SK-N-SH treated with all-trans-retinoic acid at 6 μM for 48 hours (cell line): ENCODE data around the gene BCAP29.

Experiments used
- ATAC-seq: fragments of 200-7000 bp; cut with Tn5 transposase; 3 replicates; pipeline ENCODE4 v1.9.1; 2020; ENCODE audit warnings: mild to moderate bottlenecking, moderate library complexity
- ARNTL ChIP-seq: fragments of 450-650 bp; formaldehyde crosslinking; IDR thresholded peaks from 2 replicates; pipeline ENCODE4 v1.5.0; 2020; ENCODE audit warnings: low read depth, mild to moderate bottlenecking, moderate library complexity, borderline replicate concordance
- CSDC2 ChIP-seq: fragments of 250-450 bp; sonication (Bioruptor Pico); IDR thresholded peaks from 2 replicates; pipeline ENCODE4 v1.5.0; 2020; ENCODE audit warnings: mild to moderate bottlenecking, moderate library complexity
- ESRRG ChIP-seq: fragments of 250-450 bp; sonication (Bioruptor Pico); IDR thresholded peaks from 2 replicates; pipeline ENCODE4 v1.6.1; 2021; ENCODE audit warnings: mild to moderate bottlenecking
- ISL1 ChIP-seq: fragments of 250-450 bp; sonication (Bioruptor Pico); IDR thresholded peaks from 2 replicates; pipeline ENCODE4 v2.1.2; 2022; ENCODE audit warnings: mild to moderate bottlenecking, moderate library complexity
- OSR1 ChIP-seq: fragments of 250-450 bp; sonication (Bioruptor Pico); IDR thresholded peaks from 2 replicates; pipeline ENCODE4 v1.8.0; 2022; ENCODE audit warnings: moderate library complexity, mild to moderate bottlenecking, inconsistent platforms
- PATZ1 ChIP-seq: fragments of 250-450 bp; sonication (Bioruptor Pico); IDR thresholded peaks from 2 replicates; pipeline ENCODE4 v1.8.0; 2020; ENCODE audit warnings: mild to moderate bottlenecking, moderate library complexity, borderline replicate concordance
- PPARA ChIP-seq: fragments of 250-450 bp; sonication (Bioruptor Pico); IDR thresholded peaks from 2 replicates; pipeline ENCODE4 v1.5.0; 2020; ENCODE audit warnings: mild to moderate bottlenecking, borderline replicate concordance
- RARB ChIP-seq: fragments of 250-450 bp; sonication (Bioruptor Pico); IDR thresholded peaks from 2 replicates; pipeline ENCODE4 v1.8.0; 2021; ENCODE audit warnings: mild to moderate bottlenecking, moderate library complexity
- SNAI2 ChIP-seq: fragments of 250-450 bp; sonication (Bioruptor Pico); IDR thresholded peaks from 2 replicates; pipeline ENCODE4 v1.5.0; 2020; ENCODE audit warnings: mild to moderate bottlenecking, moderate library complexity
- TCF4 ChIP-seq: fragments of 250-450 bp; sonication (Bioruptor Pico); IDR thresholded peaks from 2 replicates; pipeline ENCODE4 v1.8.0; 2021; ENCODE audit warnings: mild to moderate bottlenecking, moderate library complexity, borderline replicate concordance
- TOX ChIP-seq: fragments of 250-450 bp; sonication (Bioruptor Pico); IDR thresholded peaks from 2 replicates; pipeline ENCODE4 v1.8.0; 2021; ENCODE audit warnings: mild to moderate bottlenecking, moderate library complexity, borderline replicate concordance
- ZC3H10 ChIP-seq: fragments of 250-450 bp; sonication (Bioruptor Pico); IDR thresholded peaks from 2 replicates; pipeline ENCODE4 v1.5.1; 2021; ENCODE audit warnings: mild to moderate bottlenecking, moderate library complexity
- ZFP3 ChIP-seq: fragments of 250-450 bp; sonication (Bioruptor Pico); IDR thresholded peaks from 2 replicates; pipeline ENCODE4 v1.5.0; 2020; ENCODE audit warnings: mild to moderate bottlenecking, moderate library complexity
- ZFP30 ChIP-seq: fragments of 450-650 bp; formaldehyde crosslinking; IDR thresholded peaks from 2 replicates; pipeline ENCODE4 v1.5.0; 2022; ENCODE audit warnings: mild to moderate bottlenecking, moderate library complexity
- ZNF565 ChIP-seq: fragments of 450-650 bp; formaldehyde crosslinking; conservative IDR thresholded peaks from 2 replicates; pipeline ENCODE4 v1.5.0; 2020; ENCODE audit warnings: low read depth, mild to moderate bottlenecking, moderate library complexity
- ZNF70 ChIP-seq: fragments of 450-650 bp; formaldehyde crosslinking; IDR thresholded peaks from 2 replicates; pipeline ENCODE4 v1.5.0; 2020; ENCODE audit warnings: mild to moderate bottlenecking, moderate library complexity
- ZNF8 ChIP-seq: fragments of 450-650 bp; formaldehyde crosslinking; IDR thresholded peaks from 2 replicates; pipeline ENCODE4 v1.5.0; 2020; ENCODE audit warnings: mild to moderate bottlenecking, moderate library complexity
- TF ChIP-seq, protein P1 (sequence below): fragments of 250-450 bp; sonication (Bioruptor Pico); IDR thresholded peaks from 2 replicates; pipeline ENCODE4 v1.5.1; 2021; ENCODE audit warnings: mild to moderate bottlenecking, moderate library complexity
- TF ChIP-seq, protein P2 (sequence below): fragments of 250-450 bp; sonication (Bioruptor Pico); IDR thresholded peaks from 2 replicates; pipeline ENCODE4 v1.5.1; 2020; ENCODE audit warnings: low read depth, mild to moderate bottlenecking, moderate library complexity
- TF ChIP-seq, protein P3 (sequence below): fragments of 250-450 bp; sonication (Bioruptor Pico); IDR thresholded peaks from 2 replicates; pipeline ENCODE4 v1.5.0; 2020; ENCODE audit warnings: mild to moderate bottlenecking, moderate library complexity

The BCAP29 gene

GRCh38 chr7:107581387-107582013, 1.5 kb downstream of the BCAP29 start:
- no peak for ATAC-seq
- peak; percentile 21 for TF ChIP-seq ISL1 (CRISPR knock-in tag)
- no peak for TF ChIP-seq ZC3H10
- TF ChIP-seq, all 23 proteins: peak for 1

GRCh38 chr7:107582875-107583274, 2.8 kb downstream of the BCAP29 start:
- TF ChIP-seq ARNTL (CRISPR knock-in tag) (no peak), ESRRG (no peak), ZC3H10 (no peak), ISL1 (CRISPR knock-in tag) (no peak), ZNF8 (CRISPR knock-in tag) (no peak), ZFP3 (no peak), SNAI2 (no peak), TCF4 (CRISPR knock-in tag) (no peak), TOX (CRISPR knock-in tag) (no peak), ZNF70 (no peak), ZNF565 (CRISPR knock-in tag) (no peak), PPARA (CRISPR knock-in tag) (no peak), RARB (no peak), PATZ1 (CRISPR knock-in tag) (no peak), OSR1 (no peak)
- TF ChIP-seq, protein P1, sequence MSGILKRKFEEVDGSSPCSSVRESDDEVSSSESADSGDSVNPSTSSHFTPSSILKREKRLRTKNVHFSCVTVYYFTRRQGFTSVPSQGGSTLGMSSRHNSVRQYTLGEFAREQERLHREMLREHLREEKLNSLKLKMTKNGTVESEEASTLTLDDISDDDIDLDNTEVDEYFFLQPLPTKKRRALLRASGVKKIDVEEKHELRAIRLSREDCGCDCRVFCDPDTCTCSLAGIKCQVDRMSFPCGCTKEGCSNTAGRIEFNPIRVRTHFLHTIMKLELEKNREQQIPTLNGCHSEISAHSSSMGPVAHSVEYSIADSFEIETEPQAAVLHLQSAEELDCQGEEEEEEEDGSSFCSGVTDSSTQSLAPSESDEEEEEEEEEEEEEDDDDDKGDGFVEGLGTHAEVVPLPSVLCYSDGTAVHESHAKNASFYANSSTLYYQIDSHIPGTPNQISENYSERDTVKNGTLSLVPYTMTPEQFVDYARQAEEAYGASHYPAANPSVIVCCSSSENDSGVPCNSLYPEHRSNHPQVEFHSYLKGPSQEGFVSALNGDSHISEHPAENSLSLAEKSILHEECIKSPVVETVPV (CRISPR knock-in tag) = no peak
- TF ChIP-seq, protein P2, sequence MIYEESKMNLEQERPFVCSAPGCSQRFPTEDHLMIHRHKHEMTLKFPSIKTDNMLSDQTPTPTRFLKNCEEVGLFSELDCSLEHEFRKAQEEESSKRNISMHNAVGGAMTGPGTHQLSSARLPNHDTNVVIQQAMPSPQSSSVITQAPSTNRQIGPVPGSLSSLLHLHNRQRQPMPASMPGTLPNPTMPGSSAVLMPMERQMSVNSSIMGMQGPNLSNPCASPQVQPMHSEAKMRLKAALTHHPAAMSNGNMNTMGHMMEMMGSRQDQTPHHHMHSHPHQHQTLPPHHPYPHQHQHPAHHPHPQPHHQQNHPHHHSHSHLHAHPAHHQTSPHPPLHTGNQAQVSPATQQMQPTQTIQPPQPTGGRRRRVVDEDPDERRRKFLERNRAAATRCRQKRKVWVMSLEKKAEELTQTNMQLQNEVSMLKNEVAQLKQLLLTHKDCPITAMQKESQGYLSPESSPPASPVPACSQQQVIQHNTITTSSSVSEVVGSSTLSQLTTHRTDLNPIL (CRISPR knock-in tag) = no peak
- no peak for ATAC-seq

DNA sequence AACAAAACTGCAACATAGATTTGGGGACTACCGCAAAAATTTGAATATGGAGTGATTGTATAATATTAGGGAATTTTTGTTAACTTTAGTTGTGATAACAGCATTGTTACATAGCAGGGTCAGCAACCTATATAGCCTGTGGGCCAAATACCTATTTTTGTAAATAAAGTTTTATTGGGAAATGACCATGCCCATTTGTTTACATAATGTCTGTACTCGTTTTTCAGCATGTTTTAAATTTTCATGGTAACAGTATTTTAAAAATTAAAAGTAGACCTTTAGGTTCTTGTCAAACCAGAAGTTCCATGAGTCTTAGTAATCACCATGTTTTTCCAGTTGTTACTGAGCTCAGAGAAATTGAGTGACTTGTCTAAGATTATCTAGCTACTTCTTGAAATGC, 4.7 kb downstream of the BCAP29 start:
- TF ChIP-seq, protein P3, sequence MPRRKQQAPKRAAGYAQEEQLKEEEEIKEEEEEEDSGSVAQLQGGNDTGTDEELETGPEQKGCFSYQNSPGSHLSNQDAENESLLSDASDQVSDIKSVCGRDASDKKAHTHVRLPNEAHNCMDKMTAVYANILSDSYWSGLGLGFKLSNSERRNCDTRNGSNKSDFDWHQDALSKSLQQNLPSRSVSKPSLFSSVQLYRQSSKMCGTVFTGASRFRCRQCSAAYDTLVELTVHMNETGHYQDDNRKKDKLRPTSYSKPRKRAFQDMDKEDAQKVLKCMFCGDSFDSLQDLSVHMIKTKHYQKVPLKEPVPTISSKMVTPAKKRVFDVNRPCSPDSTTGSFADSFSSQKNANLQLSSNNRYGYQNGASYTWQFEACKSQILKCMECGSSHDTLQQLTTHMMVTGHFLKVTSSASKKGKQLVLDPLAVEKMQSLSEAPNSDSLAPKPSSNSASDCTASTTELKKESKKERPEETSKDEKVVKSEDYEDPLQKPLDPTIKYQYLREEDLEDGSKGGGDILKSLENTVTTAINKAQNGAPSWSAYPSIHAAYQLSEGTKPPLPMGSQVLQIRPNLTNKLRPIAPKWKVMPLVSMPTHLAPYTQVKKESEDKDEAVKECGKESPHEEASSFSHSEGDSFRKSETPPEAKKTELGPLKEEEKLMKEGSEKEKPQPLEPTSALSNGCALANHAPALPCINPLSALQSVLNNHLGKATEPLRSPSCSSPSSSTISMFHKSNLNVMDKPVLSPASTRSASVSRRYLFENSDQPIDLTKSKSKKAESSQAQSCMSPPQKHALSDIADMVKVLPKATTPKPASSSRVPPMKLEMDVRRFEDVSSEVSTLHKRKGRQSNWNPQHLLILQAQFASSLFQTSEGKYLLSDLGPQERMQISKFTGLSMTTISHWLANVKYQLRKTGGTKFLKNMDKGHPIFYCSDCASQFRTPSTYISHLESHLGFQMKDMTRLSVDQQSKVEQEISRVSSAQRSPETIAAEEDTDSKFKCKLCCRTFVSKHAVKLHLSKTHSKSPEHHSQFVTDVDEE (CRISPR knock-in tag) = no peak
- TF ChIP-seq ISL1 (CRISPR knock-in tag) (no peak), ZC3H10 (no peak), ZFP30 (CRISPR knock-in tag) (no peak), TOX (CRISPR knock-in tag) (no peak), ZNF70 (no peak)
- ATAC-seq = no peak

DNA sequence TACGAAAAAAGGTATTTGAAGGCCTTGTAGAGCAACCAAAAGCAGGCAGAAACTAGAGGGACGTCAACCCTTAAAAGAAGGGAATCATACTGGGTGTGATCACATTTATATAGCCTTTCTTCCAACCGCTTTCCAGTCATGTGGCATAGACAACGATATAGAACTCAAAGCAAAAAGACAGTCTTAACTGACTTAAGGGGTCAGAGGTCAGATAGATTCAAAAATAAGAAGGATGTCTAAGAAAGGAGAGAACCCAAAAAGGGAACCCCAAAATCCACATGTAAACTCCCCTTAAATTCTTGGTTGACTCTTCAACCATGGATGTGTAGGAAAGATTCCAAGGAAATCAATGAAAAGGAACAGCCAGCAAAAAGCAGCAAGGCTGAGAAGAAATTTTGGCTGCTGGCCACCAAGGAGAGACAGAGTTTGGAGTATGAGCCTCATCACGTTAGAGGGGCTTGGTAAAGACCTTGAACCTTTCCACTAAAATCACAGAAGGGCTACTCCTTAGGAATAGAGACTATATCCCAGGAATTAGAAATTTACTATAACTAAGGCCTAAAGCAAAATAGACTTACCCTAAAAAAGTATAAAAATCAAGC, 8.6 kb downstream of the BCAP29 start:
- no peak for ATAC-seq
- no peak for TF ChIP-seq TOX (CRISPR knock-in tag)
- TF ChIP-seq ISL1 (CRISPR knock-in tag) = no peak
- no peak for TF ChIP-seq CSDC2 (CRISPR knock-in tag)

GRCh38 chr7:107591421-107591820, 11.4 kb downstream of the BCAP29 start:
- TF ChIP-seq PATZ1 (CRISPR knock-in tag) (no peak), ISL1 (CRISPR knock-in tag) (peak; percentile 39; the same call in 1 of the 2 replicates)
- no peak for ATAC-seq
